Measurements from ENCODE around the gene DISP2.
A peak's percentile ranks its signal among the peaks of the same experiment; 100 is the strongest.

Gene DISP2

GRCh38 chr15:40363611-40364010 lies 5.6 kb downstream of the DISP2 start:
- DNase-seq (no peak), ATAC-seq (no peak)
- Mint-ChIP-seq H3K27me3 (no peaks in the 10 kb centered on the region), H3K9me3 (no peaks in the 10 kb centered on the region), H3K4me3 (no peak overlapping the region), H3K27ac (no peak overlapping the region), H3K4me1 (peaks cover 38% of the 10 kb centered on the region)

- no peak for ATAC-seq
- no peaks in the 10 kb centered on the region for H3K27me3 Mint-ChIP-seq
- H3K9me3 Mint-ChIP-seq = no peaks in the 10 kb centered on the region
- no peak for DNase-seq
- H3K27ac Mint-ChIP-seq = no peak overlapping the region
- peaks cover 38% of the 10 kb centered on the region for H3K4me1 Mint-ChIP-seq
- H3K4me3 Mint-ChIP-seq = no peak overlapping the region
These were observed 6.2 kb downstream of the DISP2 start for GRCh38 chr15:40364251-40364650.

GRCh38 chr15:40365016-40365415 lies 7.0 kb downstream of the DISP2 start:
- Mint-ChIP-seq H3K4me3 (no peak overlapping the region), H3K27me3 (no peaks in the 10 kb centered on the region), H3K27ac (no peak overlapping the region), H3K9me3 (no peaks in the 10 kb centered on the region), H3K4me1 (peaks cover 38% of the 10 kb centered on the region)
- ATAC-seq (no peak), DNase-seq (no peak)

- Mint-ChIP-seq H3K4me3 (no peak overlapping the region), H3K9me3 (no peaks in the 10 kb centered on the region), H3K27me3 (no peaks in the 10 kb centered on the region), H3K27ac (no peak overlapping the region), H3K4me1 (peaks cover 38% of the 10 kb centered on the region)
- no peak for DNase-seq
- no peak for ATAC-seq
These were observed 7.8 kb downstream of the DISP2 start for GRCh38 chr15:40365624-40366456.

GRCh38 chr15:40366457-40367370 lies 8.7 kb downstream of the DISP2 start:
- no peak for ATAC-seq
- Mint-ChIP-seq H3K4me1 (peaks cover 38% of the 10 kb centered on the region), H3K9me3 (no peaks in the 10 kb centered on the region), H3K27me3 (no peaks in the 10 kb centered on the region), H3K4me3 (peak overlapping the region; percentile 83 to 88), H3K27ac (peak overlapping the region in 1 of 2 donors; percentile 93)
- DNase-seq = no peak

GRCh38 chr15:40367371-40367685 lies 9.3 kb downstream of the DISP2 start:
- Mint-ChIP-seq H3K9me3 (no peaks in the 10 kb centered on the region), H3K27me3 (no peaks in the 10 kb centered on the region), H3K4me3 (peak overlapping the region; percentile 83 to 88), H3K27ac (peak overlapping the region; percentile 87 to 93), H3K4me1 (peaks cover 38% of the 10 kb centered on the region)
- DNase-seq (no peak), ATAC-seq (no peak)

GRCh38 chr15:40367686-40368611 lies 9.9 kb downstream of the DISP2 start:
- H3K4me3 Mint-ChIP-seq = peak overlapping the region; percentile 83 to 88
- no peaks in the 10 kb centered on the region for H3K9me3 Mint-ChIP-seq
- ATAC-seq = peak; percentile 95
- peak overlapping the region in 1 of 2 donors; percentile 93 for H3K27ac Mint-ChIP-seq
- peaks cover 38% of the 10 kb centered on the region for H3K4me1 Mint-ChIP-seq
- no peaks in the 10 kb centered on the region for H3K27me3 Mint-ChIP-seq
- DNase-seq = peak; percentile 91 to 93

GRCh38 chr15:40368719-40369473 lies 10.9 kb downstream of the DISP2 start:
- H3K9me3 Mint-ChIP-seq = no peaks in the 10 kb centered on the region
- no peak for ATAC-seq
- peak overlapping the region in 1 of 2 donors; percentile 28 for H3K27ac Mint-ChIP-seq
- no peaks in the 10 kb centered on the region for H3K27me3 Mint-ChIP-seq
- peak overlapping the region in 1 of 2 donors; percentile 32 for H3K4me3 Mint-ChIP-seq
- peaks cover 38% of the 10 kb centered on the region for H3K4me1 Mint-ChIP-seq
- DNase-seq = no peak

- no peak for DNase-seq
- Mint-ChIP-seq H3K4me3 (no peak overlapping the region), H3K27ac (no peak overlapping the region), H3K9me3 (no peaks in the 10 kb centered on the region), H3K4me1 (peaks cover 38% of the 10 kb centered on the region), H3K27me3 (no peaks in the 10 kb centered on the region)
- no peak for ATAC-seq
These were observed 11.5 kb downstream of the DISP2 start for GRCh38 chr15:40369474-40369869.

- Mint-ChIP-seq H3K27ac (no peak overlapping the region), H3K4me1 (peaks cover 38% of the 10 kb centered on the region), H3K27me3 (no peaks in the 10 kb centered on the region), H3K4me3 (no peak overlapping the region), H3K9me3 (no peaks in the 10 kb centered on the region)
- no peak for DNase-seq
- ATAC-seq = no peak
These were observed 12.0 kb downstream of the DISP2 start for GRCh38 chr15:40369971-40370370.

- no peak for ATAC-seq
- Mint-ChIP-seq H3K27me3 (no peaks in the 10 kb centered on the region), H3K4me1 (peaks cover 20% of the 10 kb centered on the region), H3K4me3 (no peak overlapping the region), H3K27ac (no peak overlapping the region), H3K9me3 (no peaks in the 10 kb centered on the region)
- no peak for DNase-seq
These were observed 15.0 kb downstream of the DISP2 start for GRCh38 chr15:40372981-40373380.

- no peak for DNase-seq
- Mint-ChIP-seq H3K27me3 (no peaks in the 10 kb centered on the region), H3K27ac (no peak overlapping the region), H3K9me3 (no peaks in the 10 kb centered on the region), H3K4me3 (no peak overlapping the region), H3K4me1 (peaks cover 14% of the 10 kb centered on the region)
- ATAC-seq = no peak
These were observed 19.6 kb downstream of the DISP2 start for GRCh38 chr15:40377606-40378005.

- H3K4me1 Mint-ChIP-seq = peaks cover 32% of the 10 kb centered on the region
These were observed 21.4 kb downstream of the DISP2 start for GRCh38 chr15:40379374-40379773.

GRCh38 chr15:40379853-40380252 lies 21.8 kb downstream of the DISP2 start:
- Mint-ChIP-seq H3K9me3 (no peaks in the 10 kb centered on the region), H3K4me3 (no peak overlapping the region), H3K27me3 (no peaks in the 10 kb centered on the region), H3K4me1 (peaks cover 37% of the 10 kb centered on the region), H3K27ac (no peak overlapping the region)
- ATAC-seq (no peak), DNase-seq (no peak)

More at GRCh38 chr15:40379374-40379773, 21.4 kb downstream of the DISP2 start:
- ATAC-seq (no peak), DNase-seq (no peak)
- Mint-ChIP-seq H3K27ac (no peak overlapping the region), H3K9me3 (no peaks in the 10 kb centered on the region), H3K27me3 (no peaks in the 10 kb centered on the region), H3K4me3 (no peak overlapping the region)

- peaks cover 43% of the 10 kb centered on the region for H3K4me1 Mint-ChIP-seq
- no peak for ATAC-seq
- H3K4me3 Mint-ChIP-seq = no peak overlapping the region
- no peak for DNase-seq
- no peaks in the 10 kb centered on the region for H3K27me3 Mint-ChIP-seq
- peak overlapping the region in 1 of 2 donors; percentile 5 for H3K27ac Mint-ChIP-seq
- H3K9me3 Mint-ChIP-seq = no peaks in the 10 kb centered on the region
These were observed 22.6 kb downstream of the DISP2 start for GRCh38 chr15:40380636-40381035.
